SH-SY5Y (cell line): ENCODE measurements around the gene URM1.

Source experiments
- GATA2 ChIP-seq: IDR thresholded peaks from 2 replicates; pipeline ENCODE4 v1.6.1; 2011; ENCODE audit warnings: mild to moderate bottlenecking, low read depth, low read length
- GATA3 ChIP-seq: IDR thresholded peaks from 2 replicates; pipeline ENCODE4 v1.6.1; 2011; ENCODE audit warnings: low read depth, mild to moderate bottlenecking, low read length, moderate library complexity

DNA sequence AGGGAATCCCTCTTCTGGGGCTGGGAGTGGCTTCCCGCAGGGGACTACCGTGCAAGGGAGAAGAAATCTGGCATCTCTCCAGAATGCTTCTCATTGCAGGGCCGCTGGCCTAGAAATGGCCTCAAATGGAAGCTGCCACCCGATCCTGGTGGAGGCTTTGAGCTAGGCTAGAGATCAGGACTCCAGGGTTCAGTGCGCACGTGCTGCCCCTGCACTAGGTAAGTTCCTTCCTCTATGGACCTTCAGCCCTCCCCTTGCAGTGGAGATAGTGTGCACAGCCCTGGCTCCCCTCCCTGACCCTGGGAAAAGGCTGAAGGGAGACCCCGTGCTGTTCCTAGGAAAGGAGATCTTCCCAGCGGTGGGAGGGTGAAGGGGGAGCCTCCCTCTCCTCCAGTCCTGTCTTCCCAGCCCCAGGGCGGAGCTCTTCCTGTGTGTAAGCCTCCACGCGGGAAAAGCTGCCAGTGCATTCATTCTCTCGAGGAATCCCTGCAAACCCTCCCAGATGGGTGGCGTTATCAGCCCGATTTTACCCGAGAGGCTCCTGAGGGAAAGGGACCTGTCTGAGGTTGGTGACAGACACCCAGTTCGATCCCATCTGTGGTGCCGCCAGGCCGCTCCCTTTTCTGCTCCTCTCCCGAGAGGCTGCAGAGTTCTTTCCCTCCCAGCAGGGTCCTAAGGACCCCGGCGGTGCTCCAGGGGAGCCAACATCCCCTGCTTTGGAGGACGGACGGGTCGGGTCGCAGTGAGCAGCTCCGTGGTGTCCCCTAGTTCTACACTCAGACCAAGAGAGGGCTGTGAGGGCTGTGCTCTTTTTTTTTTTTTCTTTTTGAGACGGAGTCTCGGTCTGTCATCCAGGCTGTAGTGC lies 48.1 kb downstream of the URM1 start:
- TF ChIP-seq GATA2: no peak
- TF ChIP-seq GATA3: no peak
